GM12872 (cell line): ENCODE measurements around the gene EPHA7.

ENCODE experiments used
- TF ChIP-seq, protein P1 (sequence below): IDR thresholded peaks from 3 replicates; pipeline ENCODE4 v1.5.1; 2011; ENCODE audit warnings: low read depth, mild to moderate bottlenecking, low read length, moderate library complexity; ENCODE audit not compliant: insufficient read depth

Gene EPHA7

DNA sequence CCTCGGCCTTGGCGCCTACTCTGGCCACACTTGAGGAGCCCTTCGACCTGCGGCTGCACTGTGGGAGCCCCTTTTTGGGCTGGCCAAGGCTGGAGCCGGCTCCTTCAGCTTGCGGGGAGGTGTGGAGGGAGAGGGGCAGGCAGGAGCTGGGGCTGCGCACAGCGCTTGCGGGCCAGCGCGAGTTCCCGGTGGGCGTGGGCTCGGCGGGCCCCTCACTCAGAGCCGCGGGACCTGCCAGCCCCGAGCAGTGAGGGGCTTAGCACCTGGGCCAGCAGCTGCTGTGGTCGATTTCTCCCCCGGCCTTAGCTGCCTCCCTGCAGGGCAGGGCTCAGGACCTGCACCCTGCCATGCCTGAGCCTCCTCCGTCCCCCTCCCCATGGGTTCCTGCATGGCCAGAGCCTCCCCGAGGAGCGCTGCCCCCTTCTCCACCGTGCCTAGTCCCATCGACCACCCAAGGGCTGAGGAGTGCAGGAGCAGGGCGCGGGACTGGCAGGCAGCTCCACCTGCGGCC is 136.8 kb downstream of the EPHA7 start:
- TF ChIP-seq, protein P1, sequence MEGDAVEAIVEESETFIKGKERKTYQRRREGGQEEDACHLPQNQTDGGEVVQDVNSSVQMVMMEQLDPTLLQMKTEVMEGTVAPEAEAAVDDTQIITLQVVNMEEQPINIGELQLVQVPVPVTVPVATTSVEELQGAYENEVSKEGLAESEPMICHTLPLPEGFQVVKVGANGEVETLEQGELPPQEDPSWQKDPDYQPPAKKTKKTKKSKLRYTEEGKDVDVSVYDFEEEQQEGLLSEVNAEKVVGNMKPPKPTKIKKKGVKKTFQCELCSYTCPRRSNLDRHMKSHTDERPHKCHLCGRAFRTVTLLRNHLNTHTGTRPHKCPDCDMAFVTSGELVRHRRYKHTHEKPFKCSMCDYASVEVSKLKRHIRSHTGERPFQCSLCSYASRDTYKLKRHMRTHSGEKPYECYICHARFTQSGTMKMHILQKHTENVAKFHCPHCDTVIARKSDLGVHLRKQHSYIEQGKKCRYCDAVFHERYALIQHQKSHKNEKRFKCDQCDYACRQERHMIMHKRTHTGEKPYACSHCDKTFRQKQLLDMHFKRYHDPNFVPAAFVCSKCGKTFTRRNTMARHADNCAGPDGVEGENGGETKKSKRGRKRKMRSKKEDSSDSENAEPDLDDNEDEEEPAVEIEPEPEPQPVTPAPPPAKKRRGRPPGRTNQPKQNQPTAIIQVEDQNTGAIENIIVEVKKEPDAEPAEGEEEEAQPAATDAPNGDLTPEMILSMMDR: no peak

DNA sequence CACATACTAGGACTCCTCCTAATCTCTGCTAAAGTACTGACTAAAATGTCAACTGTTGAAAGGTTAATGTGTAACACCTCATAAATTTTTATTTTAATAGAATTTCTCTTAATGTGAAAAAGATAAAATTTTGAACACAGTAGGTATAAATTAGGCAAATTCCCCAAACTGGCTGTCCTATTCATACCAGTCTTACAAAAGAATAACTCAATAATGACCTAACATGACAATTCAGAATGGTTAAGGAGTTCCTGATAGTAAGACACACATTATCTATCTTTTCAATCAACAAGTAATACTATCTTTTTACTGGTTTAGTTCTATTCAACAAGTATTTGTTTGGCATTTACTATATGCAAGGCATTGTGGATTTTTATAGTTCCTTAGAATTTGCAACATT is 141.1 kb downstream of the EPHA7 start:
- TF ChIP-seq, protein P1: no peak

DNA sequence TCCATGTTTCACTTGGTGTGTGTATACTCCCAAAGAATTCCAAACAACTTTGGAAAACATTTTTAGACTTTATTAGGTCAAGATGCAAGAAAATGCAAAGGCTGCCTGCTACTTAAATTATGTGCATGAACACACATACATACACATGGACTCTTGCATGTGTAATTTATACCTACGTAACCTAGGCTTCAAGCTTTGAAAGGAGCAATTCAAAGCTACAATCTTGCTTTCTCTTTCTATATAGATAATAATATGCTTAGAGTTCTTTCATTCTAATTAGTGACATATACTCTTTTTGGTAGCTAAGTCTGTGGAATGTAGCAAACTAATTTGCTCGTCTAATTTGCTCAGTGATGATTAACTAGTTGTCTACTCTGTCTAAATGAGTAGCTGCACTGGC is 146.5 kb downstream of the EPHA7 start:
- TF ChIP-seq, protein P1: no peak

DNA sequence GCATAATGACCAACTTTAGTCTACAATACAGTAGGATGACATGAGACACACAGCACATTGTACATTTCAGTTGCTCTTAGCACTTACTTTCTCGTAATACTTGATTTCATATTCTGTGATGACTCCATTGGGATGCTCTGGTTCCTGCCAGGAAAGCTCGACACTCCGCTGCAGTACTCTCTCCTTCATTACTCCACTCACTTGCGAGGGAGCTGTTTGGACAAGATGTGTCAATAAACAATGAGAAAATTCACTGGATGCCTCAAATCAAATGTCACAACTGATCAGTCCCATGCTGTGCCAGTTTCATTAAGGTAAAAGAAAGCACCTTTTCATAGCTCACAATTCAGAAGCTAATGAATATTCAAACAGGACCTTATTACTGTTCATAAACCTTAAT is 147.1 kb downstream of the EPHA7 start:
- TF ChIP-seq, protein P1: no peak

DNA sequence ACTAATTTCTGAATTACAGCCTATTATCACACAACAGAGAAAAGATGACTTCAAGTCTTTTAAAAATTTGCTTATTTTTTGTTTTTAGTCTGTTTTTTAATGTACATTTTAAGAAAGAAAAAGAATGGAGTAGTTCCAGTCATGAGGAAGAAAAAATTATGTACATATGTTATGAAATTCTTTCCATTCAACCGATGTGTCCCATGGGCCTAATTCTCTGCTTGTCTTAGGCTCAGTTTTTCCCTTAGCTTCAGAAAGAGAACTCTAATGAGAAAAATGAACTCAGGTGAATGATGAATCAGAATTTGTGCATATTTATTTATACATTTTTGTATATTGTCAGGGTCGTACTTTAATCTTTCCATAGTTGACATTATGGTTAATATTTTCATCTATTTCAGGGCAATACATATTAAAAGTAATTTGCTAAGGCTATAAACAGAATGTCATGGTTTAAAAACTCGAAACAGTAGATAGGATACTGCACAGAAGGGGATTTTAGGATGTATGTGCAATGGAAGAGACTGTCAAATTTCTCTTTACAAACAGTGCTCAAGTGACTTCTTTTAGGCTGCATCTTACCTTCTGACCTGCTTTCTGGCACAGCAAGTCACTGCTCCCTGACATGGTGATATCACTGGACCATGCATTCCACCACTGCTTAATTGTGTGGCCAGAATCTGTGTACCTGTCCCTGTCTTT is 153.1 kb downstream of the EPHA7 start:
- TF ChIP-seq, protein P1: no peak

DNA sequence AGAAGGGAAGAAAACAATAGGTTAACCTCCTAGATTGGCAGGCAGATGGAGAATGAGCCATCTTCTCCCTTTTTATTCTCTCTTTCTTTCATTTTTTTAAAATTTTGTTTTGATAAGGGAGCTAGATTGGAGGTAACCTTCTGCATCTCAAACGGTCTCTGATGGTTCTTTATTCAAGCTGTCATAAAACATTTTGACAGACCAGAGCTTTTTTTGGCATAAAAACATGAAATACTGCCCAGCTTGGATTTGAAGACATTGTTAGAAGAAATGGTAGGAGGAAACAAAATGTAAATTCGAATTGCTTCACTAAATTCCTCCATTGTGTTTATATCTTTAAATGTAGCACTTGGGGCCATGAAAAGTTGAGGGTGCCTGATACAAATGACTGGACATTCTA is 158.5 kb downstream of the EPHA7 start:
- TF ChIP-seq, protein P1: no peak

DNA sequence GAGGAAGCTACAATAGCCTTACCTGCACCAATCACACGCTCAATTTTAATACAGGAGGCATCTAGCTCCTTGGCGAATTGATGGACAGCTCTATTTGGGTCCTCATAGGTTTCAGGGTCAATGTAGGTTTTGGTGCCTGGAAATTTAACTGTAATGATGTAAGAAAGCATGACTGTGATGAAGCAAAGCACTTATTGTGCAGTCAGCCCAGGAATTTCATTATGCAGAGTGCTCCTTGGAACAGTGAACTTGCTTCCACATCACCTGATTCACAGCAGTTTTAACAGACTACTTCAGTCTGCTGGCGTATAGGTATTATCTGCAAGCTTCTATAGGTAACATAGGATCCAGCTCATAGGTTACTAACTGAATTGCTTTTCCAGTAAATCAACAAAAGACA is 160.0 kb downstream of the EPHA7 start:
- TF ChIP-seq, protein P1: no peak
